ENCODE results near the gene COL26A1.
"Not testable (repeated sequence)": the region's sequence is repeated elsewhere in the genome, so short reads cannot be mapped to it uniquely, and the experiment has no call there.

COL26A1 gene

DNA sequence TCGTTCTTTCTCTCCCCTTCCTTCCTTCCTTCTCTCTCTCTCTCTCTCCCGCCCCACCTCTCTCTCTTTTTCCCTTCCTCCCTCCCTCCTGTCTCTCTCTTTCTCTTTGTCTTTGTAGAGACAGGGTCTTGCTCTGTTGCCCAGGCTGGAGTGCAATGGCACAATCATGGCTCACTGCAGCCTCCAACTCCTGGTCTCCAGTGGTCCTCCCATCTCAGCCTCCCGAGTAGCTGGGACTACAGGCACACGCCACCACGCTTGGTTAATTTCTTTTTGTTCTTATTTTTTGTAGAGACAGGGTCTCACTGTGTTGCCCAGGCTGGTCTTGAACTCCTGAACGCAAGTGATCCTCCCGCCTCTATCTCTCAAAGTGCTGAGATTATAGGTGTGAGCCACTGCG lies 71.5 kb downstream of the COL26A1 start:
- 83% methylated on average over 1 of the region's 8 CpGs; no CpG with 5 or more reads in 1 of the 2 donors for WGBS, 2 donors (ENCODE audit: extremely low coverage in 2 of 2, insufficient read length in 2 of 2, insufficient replicate concordance in 1 of 2)

DNA sequence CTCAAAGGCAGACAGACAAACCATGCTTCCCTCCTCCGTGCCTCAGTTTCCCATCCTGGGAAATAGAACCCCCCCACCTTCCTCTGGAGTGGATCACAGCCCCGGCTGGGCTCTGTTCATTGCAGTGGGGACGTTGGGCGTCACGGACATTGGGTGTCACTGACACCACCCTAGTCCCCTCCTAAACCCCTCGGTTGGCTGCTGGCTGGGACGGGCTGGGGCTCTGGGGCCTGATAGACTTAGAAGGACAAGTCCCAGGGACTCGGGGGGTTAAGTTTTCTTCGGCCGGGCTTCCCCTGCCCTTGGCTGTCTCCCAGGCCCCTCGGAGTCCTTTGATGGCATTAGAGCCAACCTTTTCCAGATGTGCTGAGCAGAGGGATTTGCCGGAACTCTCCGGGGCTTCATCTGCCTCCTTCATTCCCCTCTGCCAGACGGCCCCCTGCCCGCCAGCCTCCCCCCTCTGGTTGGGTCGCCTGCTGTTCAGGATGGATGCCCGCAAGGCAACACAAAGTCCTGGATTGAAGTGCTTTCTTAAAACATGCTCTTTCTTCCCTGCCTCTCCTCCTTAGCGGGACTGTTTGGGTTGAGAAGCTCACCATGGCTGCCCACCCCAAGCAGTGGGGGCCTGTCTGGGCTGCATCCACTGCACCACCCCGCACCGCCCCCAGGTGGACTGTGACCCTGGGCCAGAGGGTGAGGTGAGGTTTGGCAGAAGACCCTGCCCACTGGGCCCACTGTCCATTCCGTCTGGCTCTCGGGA lies 73.0 kb downstream of the COL26A1 start:
- H4K8ac ChIP-seq (ENCODE audit: low read depth, low read length), result no peak overlapping the region
- H3K4me2 ChIP-seq (ENCODE audit: insufficient read depth, low read length, poor library complexity, severe bottlenecking), result no peak overlapping the region
- H2BK120ac ChIP-seq (ENCODE audit: low read depth, low read length), result no peak overlapping the region
- H3K18ac ChIP-seq (ENCODE audit: low read length), result peak overlapping the region; percentile 74
- no peak overlapping the region for H3K23ac ChIP-seq (ENCODE audit: low read depth, low read length, poor library complexity)
- H3K27me3 ChIP-seq (ENCODE audit: control insufficient read depth in 3 of 3, insufficient read depth in 3 of 3, low read depth in 1 of 3, low read length in 3 of 3), result peaks cover 0 to 2% (median 0%) of the 10 kb centered on the region in 3 experiments
- no CpG with 5 or more reads among the region's 22 CpGs for WGBS, 2 donors (ENCODE audit: extremely low coverage in 2 of 2, insufficient read length in 2 of 2, insufficient replicate concordance in 1 of 2)
- H2AK5ac ChIP-seq (ENCODE audit: low read depth, low read length), result peak overlapping the region; percentile 66
- no peak overlapping the region for H2BK15ac ChIP-seq (ENCODE audit: low read length)
- DNase-seq (ENCODE audit: low spot score), result no peak
- H2AFZ ChIP-seq (ENCODE audit: low read length), result peak overlapping the region; percentile 24
- no peak overlapping the region for H3K14ac ChIP-seq (ENCODE audit: low read length)
- H3K9me3 ChIP-seq (replicated peaks in 1 of 2; ENCODE audit: control insufficient read depth in 2 of 2, insufficient read depth in 1 of 2, low read depth in 1 of 2, low read length in 2 of 2), result no peaks in the 10 kb centered on the region
- peaks cover 0 to 2% of the 10 kb centered on the region in 2 donors for H3K36me3 ChIP-seq (replicated peaks in 1 of 2; ENCODE audit: control insufficient read depth in 2 of 2, insufficient read depth in 2 of 2, low read length in 2 of 2)
- H3K4me3 ChIP-seq (ENCODE audit: low read length in 2 of 2), result no peak overlapping the region
- no peak overlapping the region for H3K27ac ChIP-seq (replicated peaks; ENCODE audit: low read length)
- H2BK12ac ChIP-seq (ENCODE audit: low read length), result no peak overlapping the region
- no peak overlapping the region for H4K91ac ChIP-seq (ENCODE audit: low read depth, low read length, poor library complexity)
- no peak overlapping the region for H2BK5ac ChIP-seq (ENCODE audit: low read length)
- peaks cover 0 to 4% of the 10 kb centered on the region in 2 donors for H3K4me1 ChIP-seq (ENCODE audit: control insufficient read depth in 2 of 2, insufficient read depth in 1 of 2, low read depth in 1 of 2, low read length in 2 of 2)
- H3K9ac ChIP-seq (ENCODE audit: low read depth, low read length, poor library complexity), result peak overlapping the region; percentile 24
- H3K79me1 ChIP-seq (ENCODE audit: low read depth, low read length), result peaks cover 2% of the 10 kb centered on the region
- no peak overlapping the region for H3K4ac ChIP-seq (ENCODE audit: low read length)

More for the DNA sequence above, 71.5 kb downstream of the COL26A1 start:
- H3K36me3 ChIP-seq (replicated peaks in 1 of 2; ENCODE audit: control insufficient read depth in 2 of 2, insufficient read depth in 2 of 2, low read length in 2 of 2); H2BK120ac ChIP-seq (ENCODE audit: low read depth, low read length); H3K23ac ChIP-seq (ENCODE audit: low read depth, low read length, poor library complexity); H3K4me1 ChIP-seq (ENCODE audit: control insufficient read depth in 2 of 2, insufficient read depth in 1 of 2, low read depth in 1 of 2, low read length in 2 of 2); H3K4me3 ChIP-seq (ENCODE audit: low read length in 2 of 2); H3K9me3 ChIP-seq (replicated peaks in 1 of 2; ENCODE audit: control insufficient read depth in 2 of 2, insufficient read depth in 1 of 2, low read depth in 1 of 2, low read length in 2 of 2); H2BK12ac ChIP-seq (ENCODE audit: low read length); H3K4ac ChIP-seq (ENCODE audit: low read length); H4K8ac ChIP-seq (ENCODE audit: low read depth, low read length); H2AK5ac ChIP-seq (ENCODE audit: low read depth, low read length); H3K4me2 ChIP-seq (ENCODE audit: insufficient read depth, low read length, poor library complexity, severe bottlenecking); H4K91ac ChIP-seq (ENCODE audit: low read depth, low read length, poor library complexity); H2BK15ac ChIP-seq (ENCODE audit: low read length); H3K14ac ChIP-seq (ENCODE audit: low read length); H3K18ac ChIP-seq (ENCODE audit: low read length); H3K79me1 ChIP-seq (ENCODE audit: low read depth, low read length); H3K9ac ChIP-seq (ENCODE audit: low read depth, low read length, poor library complexity); H3K27ac ChIP-seq (replicated peaks; ENCODE audit: low read length); H3K27me3 ChIP-seq (ENCODE audit: control insufficient read depth in 3 of 3, insufficient read depth in 3 of 3, low read depth in 1 of 3, low read length in 3 of 3); DNase-seq (ENCODE audit: low spot score); H2BK5ac ChIP-seq (ENCODE audit: low read length); H2AFZ ChIP-seq (ENCODE audit: low read length): not testable (repeated sequence)

DNA sequence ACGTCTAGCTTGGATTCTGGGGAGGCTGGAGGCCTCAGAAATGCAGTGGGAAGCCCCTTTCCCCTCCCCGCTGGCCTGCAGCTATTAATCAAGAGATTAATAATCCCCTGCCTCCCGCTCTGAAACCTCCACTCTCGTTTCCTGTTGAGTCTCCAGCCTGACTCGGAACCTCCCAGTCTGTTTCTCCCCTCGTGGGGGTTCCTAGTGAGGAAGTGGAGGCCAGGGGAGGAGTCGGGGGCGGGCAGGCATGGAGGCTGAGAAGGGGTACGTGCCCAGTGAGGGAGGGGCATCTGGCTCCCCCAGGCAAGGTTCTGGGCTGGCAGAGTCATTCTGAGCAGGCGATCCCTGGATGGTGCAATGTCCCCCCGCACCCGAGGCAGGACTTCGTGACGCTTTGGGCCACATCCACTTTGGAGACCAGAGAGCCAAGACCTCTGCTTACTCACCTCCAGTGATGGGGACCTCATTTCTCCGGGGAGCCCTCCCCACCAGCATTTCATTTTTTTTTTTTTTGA lies 73.6 kb downstream of the COL26A1 start:
- Histone ChIP-seq H3K18ac (ENCODE audit: low read length) (peak overlapping the region; percentile 74), H4K91ac (ENCODE audit: low read depth, low read length, poor library complexity) (no peak overlapping the region), H2BK12ac (ENCODE audit: low read length) (no peak overlapping the region), H2AFZ (ENCODE audit: low read length) (no peak overlapping the region), H3K9ac (ENCODE audit: low read depth, low read length, poor library complexity) (peak overlapping the region; percentile 30), H3K9me3 (replicated peaks in 1 of 2; ENCODE audit: control insufficient read depth in 2 of 2, insufficient read depth in 1 of 2, low read depth in 1 of 2, low read length in 2 of 2) (no peaks in the 10 kb centered on the region), H2BK120ac (ENCODE audit: low read depth, low read length) (no peak overlapping the region), H3K4ac (ENCODE audit: low read length) (no peak overlapping the region), H4K8ac (ENCODE audit: low read depth, low read length) (no peak overlapping the region), H3K79me1 (ENCODE audit: low read depth, low read length) (peaks cover 2% of the 10 kb centered on the region), H3K23ac (ENCODE audit: low read depth, low read length, poor library complexity) (peak overlapping the region; percentile 83), H3K4me2 (ENCODE audit: insufficient read depth, low read length, poor library complexity, severe bottlenecking) (no peak overlapping the region), H2BK15ac (ENCODE audit: low read length) (peak overlapping the region; percentile 16), H2BK5ac (ENCODE audit: low read length) (no peak overlapping the region), H3K4me3 (ENCODE audit: low read length in 2 of 2) (no peak overlapping the region), H3K27me3 (ENCODE audit: control insufficient read depth in 3 of 3, insufficient read depth in 3 of 3, low read depth in 1 of 3, low read length in 3 of 3) (peaks cover 0 to 2% (median 0%) of the 10 kb centered on the region in 3 experiments), H3K4me1 (ENCODE audit: control insufficient read depth in 2 of 2, insufficient read depth in 1 of 2, low read depth in 1 of 2, low read length in 2 of 2) (peaks cover 0 to 4% of the 10 kb centered on the region in 2 donors), H2AK5ac (ENCODE audit: low read depth, low read length) (peak overlapping the region; percentile 66), H3K27ac (replicated peaks; ENCODE audit: low read length) (no peak overlapping the region), H3K14ac (ENCODE audit: low read length) (no peak overlapping the region), H3K36me3 (replicated peaks in 1 of 2; ENCODE audit: control insufficient read depth in 2 of 2, insufficient read depth in 2 of 2, low read length in 2 of 2) (peaks cover 0 to 2% of the 10 kb centered on the region in 2 donors)
- DNase-seq (ENCODE audit: low spot score), result no peak
- WGBS, 2 donors (ENCODE audit: extremely low coverage in 2 of 2, insufficient read length in 2 of 2, insufficient replicate concordance in 1 of 2), result no CpG with 5 or more reads among the region's 15 CpGs

DNA sequence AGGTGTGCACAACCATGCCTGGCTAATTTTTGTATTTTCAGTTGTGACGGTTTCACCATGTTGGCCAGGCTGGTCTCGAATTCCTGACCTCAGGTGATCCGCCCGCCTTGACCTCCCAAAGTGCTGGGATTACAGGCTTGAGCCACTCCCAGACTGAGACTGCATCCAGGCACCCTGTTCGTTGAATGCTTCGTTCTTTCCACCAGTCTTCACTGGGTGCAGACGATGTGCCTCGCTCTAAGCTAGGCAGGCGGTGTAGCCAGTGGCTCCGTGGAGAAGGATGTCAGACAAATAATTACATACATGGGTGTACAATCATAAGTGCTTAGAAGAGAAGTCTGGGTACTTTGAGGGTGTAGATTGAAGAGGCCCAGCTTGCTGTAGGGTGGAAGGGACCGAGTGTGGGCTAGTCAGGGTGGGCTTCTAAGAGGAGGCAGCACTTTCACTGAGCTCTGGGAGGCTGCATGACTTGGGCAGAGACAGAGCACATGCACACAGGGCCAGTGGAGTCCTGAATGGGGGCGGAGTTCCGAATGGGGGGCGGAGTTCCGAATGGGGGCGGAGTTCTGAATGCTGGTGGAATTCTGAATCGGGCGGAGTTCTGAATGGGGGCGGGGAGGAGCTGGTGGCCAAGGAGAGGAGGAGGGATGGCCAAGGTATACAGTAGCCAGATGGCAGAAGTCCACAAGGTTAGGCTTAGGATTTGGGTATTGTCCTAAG lies 74.3 kb downstream of the COL26A1 start:
- WGBS, 2 donors (ENCODE audit: extremely low coverage in 2 of 2, insufficient read length in 2 of 2, insufficient replicate concordance in 1 of 2), result no CpG with 5 or more reads among the region's 19 CpGs
- H3K27me3 ChIP-seq (ENCODE audit: control insufficient read depth in 3 of 3, insufficient read depth in 3 of 3, low read depth in 1 of 3, low read length in 3 of 3), result peaks cover 0 to 2% (median 0%) of the 10 kb centered on the region in 3 experiments
- no peaks in the 10 kb centered on the region for H3K9me3 ChIP-seq (replicated peaks in 1 of 2; ENCODE audit: control insufficient read depth in 2 of 2, insufficient read depth in 1 of 2, low read depth in 1 of 2, low read length in 2 of 2)

More for the DNA sequence above, 74.3 kb downstream of the COL26A1 start:
- peaks cover 0 to 2% of the 10 kb centered on the region in 2 donors for H3K36me3 ChIP-seq (replicated peaks in 1 of 2; ENCODE audit: control insufficient read depth in 2 of 2, insufficient read depth in 2 of 2, low read length in 2 of 2)
- H3K9ac ChIP-seq (ENCODE audit: low read depth, low read length, poor library complexity), result peak overlapping the region; percentile 15
- no peak overlapping the region for H2BK120ac ChIP-seq (ENCODE audit: low read depth, low read length)
- H3K4ac ChIP-seq (ENCODE audit: low read length), result no peak overlapping the region
- no peak overlapping the region for H3K14ac ChIP-seq (ENCODE audit: low read length)
- H3K4me2 ChIP-seq (ENCODE audit: insufficient read depth, low read length, poor library complexity, severe bottlenecking), result no peak overlapping the region
- H3K23ac ChIP-seq (ENCODE audit: low read depth, low read length, poor library complexity), result no peak overlapping the region
- DNase-seq (ENCODE audit: low spot score), result peak; percentile 29
- peaks cover 2 to 4% of the 10 kb centered on the region in 2 donors for H3K4me1 ChIP-seq (ENCODE audit: control insufficient read depth in 2 of 2, insufficient read depth in 1 of 2, low read depth in 1 of 2, low read length in 2 of 2)
- no peak overlapping the region for H3K4me3 ChIP-seq (ENCODE audit: low read length in 2 of 2)
- H2BK15ac ChIP-seq (ENCODE audit: low read length), result no peak overlapping the region
- no peak overlapping the region for H2AFZ ChIP-seq (ENCODE audit: low read length)
- H2AK5ac ChIP-seq (ENCODE audit: low read depth, low read length), result no peak overlapping the region
- H3K27ac ChIP-seq (replicated peaks; ENCODE audit: low read length), result no peak overlapping the region
- no peak overlapping the region for H4K8ac ChIP-seq (ENCODE audit: low read depth, low read length)
- H3K79me1 ChIP-seq (ENCODE audit: low read depth, low read length), result peaks cover 2% of the 10 kb centered on the region
- no peak overlapping the region for H4K91ac ChIP-seq (ENCODE audit: low read depth, low read length, poor library complexity)
- no peak overlapping the region for H2BK12ac ChIP-seq (ENCODE audit: low read length)
- no peak overlapping the region for H2BK5ac ChIP-seq (ENCODE audit: low read length)
- peak overlapping the region; percentile 51 for H3K18ac ChIP-seq (ENCODE audit: low read length)

Data from neuronal stem cell (in vitro differentiated cells).